Right lobe of liver (tissue), 6 donors: ENCODE measurements around the gene PNPLA7. TPM values are rescaled to one million over a fixed set of nuclear protein-coding genes. Genes with fewer than 3 reads are reported as not detected.

ENCODE experiments used
- ATAC-seq, 4 donors: fragments of 200-7000 bp; cut with Tn5 transposase; one replicate each; pipeline ENCODE4 v1.9.1; 2020; ENCODE audit warnings: mild to moderate bottlenecking in 4 of 4, moderate library complexity in 4 of 4
- DNase-seq, 3 donors: peaks; one replicate each; pipeline ENCODE4 v3.0.0-alpha.2; 2020
- H3K27ac ChIP-seq, 3 donors: fragments of 200-600 bp; one replicate each; pipeline ENCODE4 v1.8.0; 2022
- H3K27me3 ChIP-seq, 2 donors: fragments of 200-600 bp; one replicate each; pipeline ENCODE4 v1.8.0; 2022
- H3K36me3 ChIP-seq, 4 donors: fragments of 200-600 bp; sonication (generic) in 1 of 4; one replicate each; pipeline versions ENCODE4 v1.5.1 to v1.8.0; 2017 to 2022; ENCODE audit warnings: control low read depth in 1 of 4
- H3K4me1 ChIP-seq, 4 donors: fragments of 200-600 bp; sonication (generic) in 1 of 4; one replicate each; pipeline versions ENCODE4 v1.5.1 to v1.8.0; 2017 to 2022; ENCODE audit warnings: control low read depth in 1 of 4
- H3K4me3 ChIP-seq, 3 donors: fragments of 200-600 bp; one replicate each; pipeline ENCODE4 v1.8.0; 2022
- H3K9me3 ChIP-seq, 4 donors: fragments of 200-600 bp; sonication (generic) in 1 of 4; one replicate each; pipeline versions ENCODE4 v1.5.1 to v1.8.0; 2017 to 2022; ENCODE audit warnings: control low read depth in 1 of 4
- POLR2A ChIP-seq: fragments of 450-650 bp; IDR thresholded peaks from one replicate; pipeline ENCODE4 v1.6.1; 2017; ENCODE audit warnings: antibody characterized with exemption, mild to moderate bottlenecking
- WGBS: methylation state at CpG from one replicate; pipeline ENCODE4 v1.1.6; 2018; ENCODE audit warnings: low coverage, low lambda C conversion rate; ENCODE audit not compliant: insufficient coverage; ENCODE audit errors: missing lambda C conversion rate; 5-methylcytosine and 5-hydroxymethylcytosine counted together
- intact Hi-C, 2 donors: fragments of 100-400 bp; cut with DNase I; formaldehyde crosslinking; loops; one replicate each; pipeline versions ENCODE4 v1.11.2 to v1.14.1; 2022
- total RNA-seq, 6 experiments: library from RNA; depleted of rRNA in 2 of 6; stranded (reverse); fragments of >200 nt in 2 of 6; fragmentation: NEBNext Ultra II Directional in 3 of 6; extraction: Animal tissue kit (Norgen Biotek cat#: 25700) in 3 of 6; gene quantifications; one replicate each; pipeline versions ENCODE4 v1.1.0 to v1.2.4, GENCODE V29; 2016 to 2023
- TF ChIP-seq, protein P1 (sequence below), 4 donors: fragments of 200-600 bp in 3 of 4; fragments of 450-650 bp in 1 of 4; IDR thresholded peaks; one replicate each; pipeline versions ENCODE4 v1.5.1 to v1.8.0; 2016 to 2022; ENCODE audit warnings: antibody characterized with exemption in 4 of 4, mild to moderate bottlenecking in 2 of 4
- donor health status: DM: no; HTN: yes; CAD: no.
- donor health status: DM: no; HTN: no; CAD: no.
- donor health status: DM: no; HTN: no; CAD: no.
- donor health status: DM: no; HTN: yes; CAD: no.
- donor health status: DM: no; HTN: yes; CAD: no.

PNPLA7 gene
- total RNA-seq, 6 experiments from 2014 or later = 3.9 to 15.6 (median 7.4) TPM

DNA sequence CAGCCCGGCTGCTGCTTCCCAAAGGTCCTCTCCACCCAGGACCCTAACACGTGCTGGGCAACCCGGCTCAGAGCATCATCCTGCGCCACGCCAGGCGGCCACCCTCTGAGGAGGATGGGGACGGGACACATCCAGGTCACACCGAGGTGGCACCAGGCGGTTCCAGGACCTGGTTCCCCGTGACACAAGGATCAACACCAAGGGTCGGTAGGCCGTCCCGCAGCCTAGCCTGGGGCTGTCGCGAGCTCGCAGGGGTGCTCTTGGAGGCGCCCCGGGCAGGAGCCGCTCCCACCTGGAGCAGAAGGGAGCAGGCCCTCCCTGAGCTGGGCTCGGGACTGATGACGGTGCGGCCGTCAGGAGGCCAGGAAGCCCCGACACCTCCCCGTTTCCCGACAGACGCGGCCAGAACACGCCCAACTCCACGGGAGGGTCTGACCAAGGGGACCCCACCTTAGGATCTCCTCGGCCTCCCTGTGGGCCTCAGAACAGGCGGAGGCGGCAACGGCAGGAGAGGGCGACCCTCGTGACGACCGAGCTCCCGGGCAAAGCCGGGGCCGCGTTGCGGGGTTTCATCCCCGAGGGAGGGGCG lies 133.5 kb downstream of the PNPLA7 start:
- Histone ChIP-seq H3K27ac (no peak overlapping the region), H3K9me3 (no peaks in the 10 kb centered on the region), H3K4me1 (peaks cover 0 to under 1% (median 0%) of the 10 kb centered on the region in 4 donors), H3K27me3 (no peaks in the 10 kb centered on the region), H3K36me3 (no peaks in the 10 kb centered on the region), H3K4me3 (no peak overlapping the region)
- TF ChIP-seq, protein P1, sequence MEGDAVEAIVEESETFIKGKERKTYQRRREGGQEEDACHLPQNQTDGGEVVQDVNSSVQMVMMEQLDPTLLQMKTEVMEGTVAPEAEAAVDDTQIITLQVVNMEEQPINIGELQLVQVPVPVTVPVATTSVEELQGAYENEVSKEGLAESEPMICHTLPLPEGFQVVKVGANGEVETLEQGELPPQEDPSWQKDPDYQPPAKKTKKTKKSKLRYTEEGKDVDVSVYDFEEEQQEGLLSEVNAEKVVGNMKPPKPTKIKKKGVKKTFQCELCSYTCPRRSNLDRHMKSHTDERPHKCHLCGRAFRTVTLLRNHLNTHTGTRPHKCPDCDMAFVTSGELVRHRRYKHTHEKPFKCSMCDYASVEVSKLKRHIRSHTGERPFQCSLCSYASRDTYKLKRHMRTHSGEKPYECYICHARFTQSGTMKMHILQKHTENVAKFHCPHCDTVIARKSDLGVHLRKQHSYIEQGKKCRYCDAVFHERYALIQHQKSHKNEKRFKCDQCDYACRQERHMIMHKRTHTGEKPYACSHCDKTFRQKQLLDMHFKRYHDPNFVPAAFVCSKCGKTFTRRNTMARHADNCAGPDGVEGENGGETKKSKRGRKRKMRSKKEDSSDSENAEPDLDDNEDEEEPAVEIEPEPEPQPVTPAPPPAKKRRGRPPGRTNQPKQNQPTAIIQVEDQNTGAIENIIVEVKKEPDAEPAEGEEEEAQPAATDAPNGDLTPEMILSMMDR (IDR thresholded peaks at IDR 0.05) = no peak
- no peak for TF ChIP-seq POLR2A
- DNase-seq = peak in 1 of 3 donors; percentile 51
- ATAC-seq = peak in 1 of 4 donors; percentile 22
- intact Hi-C loops = no loop called here
- 100% methylated on average over 5 of the region's 45 CpGs for WGBS

DNA sequence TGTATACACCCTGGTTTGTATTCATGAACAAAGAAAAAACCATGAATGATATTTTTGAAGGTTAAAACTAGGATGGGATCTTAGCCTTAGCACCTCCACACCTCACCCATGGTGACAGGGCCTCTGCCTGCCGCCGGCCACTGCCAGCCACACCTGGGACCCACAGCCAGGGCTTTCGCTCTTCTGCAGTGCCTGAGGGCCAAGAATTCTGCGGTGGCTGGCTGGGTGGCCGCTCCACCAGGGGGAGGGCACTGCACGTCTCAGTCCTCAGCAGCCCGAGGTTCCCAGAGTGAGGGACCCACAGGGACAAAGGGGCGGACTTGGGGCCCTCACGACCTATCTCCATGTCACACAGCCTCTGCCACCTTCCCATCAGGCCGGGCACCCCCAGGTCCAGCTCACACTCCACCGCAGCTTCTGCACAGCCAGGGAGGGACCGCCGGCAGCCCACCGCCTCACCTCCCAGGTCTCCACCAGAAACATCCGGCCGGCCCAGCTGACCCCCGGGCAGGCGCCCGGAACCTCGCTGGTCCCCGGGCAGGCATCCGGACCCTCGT lies 134.1 kb downstream of the PNPLA7 start:
- H3K27ac ChIP-seq = no peak overlapping the region
- no peaks in the 10 kb centered on the region for H3K36me3 ChIP-seq
- DNase-seq (no peak), ATAC-seq (peak in 1 of 4 donors; percentile 3)
- WGBS = no CpG with 5 or more reads among the region's 23 CpGs
- intact Hi-C loops = no loop called here
- H3K27me3 ChIP-seq = no peaks in the 10 kb centered on the region
- H3K4me3 ChIP-seq = no peak overlapping the region
- no peaks in the 10 kb centered on the region for H3K4me1 ChIP-seq
- no peak for TF ChIP-seq POLR2A
- TF ChIP-seq, protein P1 (IDR thresholded peaks at IDR 0.05) = no peak
- H3K9me3 ChIP-seq = no peaks in the 10 kb centered on the region

DNA sequence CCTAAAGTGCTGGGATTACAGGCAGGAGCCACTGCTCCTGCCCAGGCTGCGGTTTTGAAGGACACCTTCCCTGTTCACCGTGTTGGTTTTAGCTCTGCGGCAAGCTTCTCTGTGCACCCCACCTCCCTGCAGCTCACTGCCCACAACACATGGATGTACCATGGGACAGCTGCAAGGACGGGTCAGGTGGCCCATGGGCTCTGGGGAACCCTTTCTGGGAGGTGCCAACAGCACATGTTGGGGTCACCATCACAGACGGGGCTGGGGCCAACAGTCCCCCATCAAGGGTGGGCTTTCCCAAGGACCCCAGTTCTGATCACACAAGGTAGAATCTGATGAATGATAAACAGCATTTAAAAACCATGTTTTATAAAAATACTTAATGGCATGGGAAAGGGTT lies 134.8 kb downstream of the PNPLA7 start:
- Histone ChIP-seq H3K27ac (no peak overlapping the region), H3K36me3 (no peaks in the 10 kb centered on the region), H3K4me3 (no peak overlapping the region), H3K4me1 (no peaks in the 10 kb centered on the region), H3K27me3 (no peaks in the 10 kb centered on the region), H3K9me3 (no peaks in the 10 kb centered on the region)
- ATAC-seq (no peak), DNase-seq (peak in 1 of 3 donors; percentile 31)
- 86% methylated on average over 3 of the region's 5 CpGs for WGBS
- TF ChIP-seq, protein P1 (IDR thresholded peaks at IDR 0.05) = no peak
- TF ChIP-seq POLR2A = no peak
- intact Hi-C loops = no loop called here

DNA sequence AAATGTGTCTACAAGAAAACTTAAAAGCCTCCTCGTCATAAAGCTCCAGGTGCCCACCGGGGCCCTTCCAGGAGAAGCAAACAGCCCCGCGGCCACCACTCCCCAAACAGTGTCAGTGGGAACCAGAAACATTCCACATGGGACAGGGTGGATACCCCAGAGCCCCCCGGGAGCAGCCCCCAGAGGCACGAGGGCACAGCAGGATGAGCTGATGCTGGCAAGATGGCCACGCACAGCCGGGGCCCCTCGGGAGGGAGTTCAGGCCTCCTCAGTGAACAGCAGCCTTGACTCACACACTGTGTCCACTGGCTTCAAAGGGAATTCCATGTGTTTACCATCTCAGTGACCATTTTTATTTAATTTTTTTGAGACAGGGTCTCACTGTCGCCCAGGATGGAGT lies 137.8 kb downstream of the PNPLA7 start:
- no peak for ATAC-seq
- Histone ChIP-seq H3K4me3 (no peak overlapping the region), H3K27me3 (no peaks in the 10 kb centered on the region), H3K36me3 (no peaks in the 10 kb centered on the region), H3K27ac (peak overlapping the region; percentile 26 to 70 (median 29)), H3K9me3 (no peaks in the 10 kb centered on the region), H3K4me1 (peaks cover 0 to under 1% (median 0%) of the 10 kb centered on the region in 4 donors)
- intact Hi-C loops = no loop called here
- WGBS = 62% methylated on average over 6 of the region's 10 CpGs
- no peak for DNase-seq
- no peak for TF ChIP-seq POLR2A
- TF ChIP-seq, protein P1 (IDR thresholded peaks at IDR 0.05) = no peak
